ENCODE measurements around the gene TAF6L. TPM values are rescaled to one million over a fixed set of nuclear protein-coding genes. Genes with fewer than 3 reads are reported as not detected.
A peak's percentile ranks its signal among the peaks of the same experiment; 100 is the strongest.
"Not testable (repeated sequence)": the region's sequence is repeated elsewhere in the genome, so short reads cannot be mapped to it uniquely, and the experiment has no call there.

Gene TAF6L
- total RNA-seq, 1 donor from 2014 or later, result 39.4 TPM

GRCh38 chr11:62757846-62758788 lies 13.1 kb upstream of the TAF6L start:
- H3K4me1 Mint-ChIP-seq (ENCODE audit: low read depth, unreplicated experiment), result peaks cover 1% of the 10 kb centered on the region
- no peak overlapping the region for H3K27ac Mint-ChIP-seq (ENCODE audit: unreplicated experiment)
- TF ChIP-seq CTCF (IDR thresholded peaks at IDR 0.05; ENCODE audit: partially characterized antibody, unreplicated experiment), result no peak
- H3K36me3 Mint-ChIP-seq (ENCODE audit: unreplicated experiment), result no peaks in the 10 kb centered on the region
- H3K27me3 Mint-ChIP-seq (ENCODE audit: unreplicated experiment), result peaks cover 5% of the 10 kb centered on the region
- no peak overlapping the region for H3K4me3 Mint-ChIP-seq (ENCODE audit: unreplicated experiment)
- peaks cover 13% of the 10 kb centered on the region for H3K9me3 Mint-ChIP-seq (ENCODE audit: unreplicated experiment)
- DNase-seq, result no peak

GRCh38 chr11:62760867-62761227 lies 10.3 kb upstream of the TAF6L start:
- Mint-ChIP-seq H3K4me3 (ENCODE audit: unreplicated experiment) (peak overlapping the region; percentile 52), H3K27ac (ENCODE audit: unreplicated experiment) (peak overlapping the region; percentile 43)
- not testable (repeated sequence) for H3K27me3 Mint-ChIP-seq (ENCODE audit: unreplicated experiment); DNase-seq; H3K4me1 Mint-ChIP-seq (ENCODE audit: low read depth, unreplicated experiment); H3K36me3 Mint-ChIP-seq (ENCODE audit: unreplicated experiment); H3K9me3 Mint-ChIP-seq (ENCODE audit: unreplicated experiment)

GRCh38 chr11:62770778-62771143 lies 435 bp upstream of the TAF6L start:
- H3K4me1 Mint-ChIP-seq (ENCODE audit: low read depth, unreplicated experiment), result peaks cover 12% of the 10 kb centered on the region
- no peaks in the 10 kb centered on the region for H3K27me3 Mint-ChIP-seq (ENCODE audit: unreplicated experiment)
- H3K9me3 Mint-ChIP-seq (ENCODE audit: unreplicated experiment), result peaks cover 17% of the 10 kb centered on the region
- peak overlapping the region; percentile 98 for H3K27ac Mint-ChIP-seq (ENCODE audit: unreplicated experiment)
- DNase-seq, result no peak
- H3K36me3 Mint-ChIP-seq (ENCODE audit: unreplicated experiment), result no peaks in the 10 kb centered on the region
- peak overlapping the region; percentile 98 for H3K4me3 Mint-ChIP-seq (ENCODE audit: unreplicated experiment)
- no peak for TF ChIP-seq CTCF (IDR thresholded peaks at IDR 0.05; ENCODE audit: partially characterized antibody, unreplicated experiment)

GRCh38 chr11:62774407-62774806 lies 3.2 kb downstream of the TAF6L start:
- Mint-ChIP-seq H3K4me3 (ENCODE audit: unreplicated experiment) (no peak overlapping the region), H3K4me1 (ENCODE audit: low read depth, unreplicated experiment) (peaks cover 12% of the 10 kb centered on the region), H3K27ac (ENCODE audit: unreplicated experiment) (no peak overlapping the region), H3K27me3 (ENCODE audit: unreplicated experiment) (no peaks in the 10 kb centered on the region), H3K9me3 (ENCODE audit: unreplicated experiment) (peaks cover 17% of the 10 kb centered on the region), H3K36me3 (ENCODE audit: unreplicated experiment) (no peaks in the 10 kb centered on the region)
- no peak for TF ChIP-seq CTCF (IDR thresholded peaks at IDR 0.05; ENCODE audit: partially characterized antibody, unreplicated experiment)
- DNase-seq, result no peak

DNA sequence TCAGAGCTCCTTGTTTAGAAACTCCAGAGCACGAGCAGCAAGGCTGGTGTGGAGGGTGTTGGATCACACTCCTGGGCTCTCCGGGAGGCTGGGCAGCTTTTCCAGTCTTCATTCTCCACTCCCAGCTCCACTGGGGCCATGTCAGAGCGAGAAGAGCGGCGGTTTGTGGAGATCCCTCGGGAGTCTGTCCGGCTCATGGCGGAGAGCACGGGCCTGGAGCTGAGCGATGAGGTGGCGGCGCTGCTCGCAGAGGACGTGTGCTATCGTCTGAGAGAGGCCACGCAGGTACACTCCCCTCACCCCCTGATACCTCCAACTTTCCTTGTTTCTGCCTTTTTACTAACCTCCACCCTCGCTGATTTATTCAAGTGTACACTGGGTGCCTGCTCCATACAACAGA lies 4.5 kb downstream of the TAF6L start:
- no peak for DNase-seq
- Mint-ChIP-seq H3K27me3 (ENCODE audit: unreplicated experiment) (no peaks in the 10 kb centered on the region), H3K4me3 (ENCODE audit: unreplicated experiment) (peak overlapping the region; percentile 15), H3K9me3 (ENCODE audit: unreplicated experiment) (peaks cover 6% of the 10 kb centered on the region), H3K27ac (ENCODE audit: unreplicated experiment) (peak overlapping the region; percentile 12), H3K4me1 (ENCODE audit: low read depth, unreplicated experiment) (peaks cover 2% of the 10 kb centered on the region), H3K36me3 (ENCODE audit: unreplicated experiment) (no peaks in the 10 kb centered on the region)
- no peak for TF ChIP-seq CTCF (IDR thresholded peaks at IDR 0.05; ENCODE audit: partially characterized antibody, unreplicated experiment)

Measured in glutamatergic neuron (in vitro differentiated cells).